Left ventricle myocardium inferior (tissue), 1 donor: ENCODE measurements around the gene TCEANC2. TPM values are rescaled to one million over a fixed set of nuclear protein-coding genes. Genes with fewer than 3 reads are reported as not detected.
"Not testable (repeated sequence)": the region's sequence is repeated elsewhere in the genome, so short reads cannot be mapped to it uniquely, and the experiment has no call there.

Experiments used
- DNase-seq: peaks from one replicate; pipeline ENCODE4 v3.0.0-alpha.2; 2020
- H3K27ac ChIP-seq: fragments of 200-600 bp; replicated peaks from 2 replicates; pipeline ENCODE4 v1.8.0; 2021
- H3K27me3 ChIP-seq: fragments of 200-600 bp; 2 replicates; pipeline ENCODE4 v1.8.0; 2021; ENCODE audit warnings: low read depth
- H3K36me3 ChIP-seq: fragments of 200-600 bp; 2 replicates; pipeline ENCODE4 v1.8.0; 2021
- H3K4me1 ChIP-seq: fragments of 200-600 bp; 2 replicates; pipeline ENCODE4 v1.8.0; 2021
- H3K4me3 ChIP-seq: fragments of 200-600 bp; 2 replicates; pipeline ENCODE4 v1.8.0; 2021; ENCODE audit warnings: mild to moderate bottlenecking, moderate library complexity
- H3K9me3 ChIP-seq: fragments of 200-600 bp; replicated peaks from 2 replicates; pipeline ENCODE4 v1.8.0; 2021
- intact Hi-C: fragments of 100-400 bp; cut with micrococcal nuclease; formaldehyde crosslinking; loops from one replicate; pipeline ENCODE4 v1.11.0; 2022
- total RNA-seq: library from RNA; stranded (reverse); fragmentation: NEBNext Ultra II Directional; extraction: Animal tissue kit (Norgen Biotek cat#: 25700); gene quantifications from one replicate; pipeline ENCODE4 v1.2.1, GENCODE V29; 2021
- TF ChIP-seq, protein P1 (sequence below): fragments of 200-600 bp; IDR thresholded peaks from 2 replicates; pipeline ENCODE4 v1.8.0; 2021; ENCODE audit warnings: antibody characterized with exemption, mild to moderate bottlenecking, borderline replicate concordance
- donor health status: DM: no; HTN: yes; CAD: no; lungs with severe emphysema.

TCEANC2 gene
- total RNA-seq, 1 donor from 2014 or later: 5.7 TPM

DNA sequence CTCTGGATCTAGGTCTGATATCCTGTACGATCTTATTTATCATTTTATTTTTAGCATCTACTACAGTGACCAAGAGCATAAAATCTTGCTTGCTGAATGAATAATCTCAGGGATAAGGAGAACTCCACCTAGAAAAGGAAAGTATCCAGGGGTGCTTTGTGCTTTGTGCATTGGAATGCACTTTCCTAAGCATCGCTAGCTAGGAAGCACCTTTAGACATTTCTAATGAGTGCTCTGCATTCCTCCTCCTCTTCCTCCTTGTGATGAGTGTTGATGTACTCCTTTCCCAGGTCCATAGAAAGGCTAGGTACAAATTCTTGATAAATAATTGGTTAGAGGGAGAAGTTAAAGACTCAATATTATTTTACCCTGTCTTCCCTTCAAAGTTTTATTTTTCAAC lies 31.4 kb downstream of the TCEANC2 start:
- H3K4me1 ChIP-seq: no peaks in the 10 kb centered on the region
- intact Hi-C loops: no loop called here
- TF ChIP-seq, protein P1, sequence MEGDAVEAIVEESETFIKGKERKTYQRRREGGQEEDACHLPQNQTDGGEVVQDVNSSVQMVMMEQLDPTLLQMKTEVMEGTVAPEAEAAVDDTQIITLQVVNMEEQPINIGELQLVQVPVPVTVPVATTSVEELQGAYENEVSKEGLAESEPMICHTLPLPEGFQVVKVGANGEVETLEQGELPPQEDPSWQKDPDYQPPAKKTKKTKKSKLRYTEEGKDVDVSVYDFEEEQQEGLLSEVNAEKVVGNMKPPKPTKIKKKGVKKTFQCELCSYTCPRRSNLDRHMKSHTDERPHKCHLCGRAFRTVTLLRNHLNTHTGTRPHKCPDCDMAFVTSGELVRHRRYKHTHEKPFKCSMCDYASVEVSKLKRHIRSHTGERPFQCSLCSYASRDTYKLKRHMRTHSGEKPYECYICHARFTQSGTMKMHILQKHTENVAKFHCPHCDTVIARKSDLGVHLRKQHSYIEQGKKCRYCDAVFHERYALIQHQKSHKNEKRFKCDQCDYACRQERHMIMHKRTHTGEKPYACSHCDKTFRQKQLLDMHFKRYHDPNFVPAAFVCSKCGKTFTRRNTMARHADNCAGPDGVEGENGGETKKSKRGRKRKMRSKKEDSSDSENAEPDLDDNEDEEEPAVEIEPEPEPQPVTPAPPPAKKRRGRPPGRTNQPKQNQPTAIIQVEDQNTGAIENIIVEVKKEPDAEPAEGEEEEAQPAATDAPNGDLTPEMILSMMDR: no peak
- H3K27ac ChIP-seq: no peak overlapping the region
- peaks cover 7% of the 10 kb centered on the region for H3K36me3 ChIP-seq
- H3K9me3 ChIP-seq: no peaks in the 10 kb centered on the region
- no peak overlapping the region for H3K4me3 ChIP-seq
- no peak for DNase-seq
- no peaks in the 10 kb centered on the region for H3K27me3 ChIP-seq

GRCh38 chr1:54086754-54087153 lies 33.3 kb downstream of the TCEANC2 start:
- H3K9me3 ChIP-seq: no peaks in the 10 kb centered on the region
- TF ChIP-seq, protein P1: no peak
- no peaks in the 10 kb centered on the region for H3K27me3 ChIP-seq
- no peak overlapping the region for H3K27ac ChIP-seq
- H3K4me3 ChIP-seq: no peak overlapping the region
- intact Hi-C loops: no loop called here
- DNase-seq: no peak
- H3K4me1 ChIP-seq: no peaks in the 10 kb centered on the region
- H3K36me3 ChIP-seq: peaks cover 10% of the 10 kb centered on the region

GRCh38 chr1:54088385-54088784 lies 35.0 kb downstream of the TCEANC2 start:
- H3K36me3 ChIP-seq: peaks cover 13% of the 10 kb centered on the region
- no peak overlapping the region for H3K27ac ChIP-seq
- no peaks in the 10 kb centered on the region for H3K4me1 ChIP-seq
- H3K4me3 ChIP-seq: no peak overlapping the region
- TF ChIP-seq, protein P1: no peak
- H3K9me3 ChIP-seq: no peaks in the 10 kb centered on the region
- H3K27me3 ChIP-seq: no peaks in the 10 kb centered on the region
- intact Hi-C loops: no loop called here
- no peak for DNase-seq

DNA sequence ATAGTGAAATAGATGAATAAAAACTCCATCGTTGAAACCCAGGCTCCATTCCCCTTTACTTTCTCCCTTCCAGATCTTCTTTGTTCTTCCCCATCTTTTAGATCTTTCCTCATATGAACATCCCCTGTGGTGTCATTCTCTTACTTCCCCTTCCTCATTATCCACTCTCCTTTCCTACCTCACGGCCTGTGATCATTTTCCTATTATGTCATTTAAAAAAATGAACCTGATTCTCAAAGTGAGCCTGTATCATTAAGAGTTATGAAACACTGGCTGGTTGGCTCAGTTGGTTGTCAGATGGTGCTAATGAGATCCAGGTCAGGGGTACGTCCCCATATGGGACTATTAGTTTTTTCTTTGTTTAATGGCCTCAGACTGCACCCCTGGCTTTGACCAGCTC lies 38.3 kb downstream of the TCEANC2 start:
- DNase-seq: no peak
- Histone ChIP-seq H3K36me3 (peaks cover 20% of the 10 kb centered on the region), H3K4me1 (peaks cover 9% of the 10 kb centered on the region), H3K9me3 (no peaks in the 10 kb centered on the region), H3K27ac (no peak overlapping the region), H3K4me3 (no peak overlapping the region), H3K27me3 (no peaks in the 10 kb centered on the region)
- intact Hi-C loops: no loop called here
- TF ChIP-seq, protein P1: no peak

GRCh38 chr1:54094001-54094729 lies 40.8 kb downstream of the TCEANC2 start:
- intact Hi-C loops: no loop called here
- TF ChIP-seq, protein P1: no peak
- Histone ChIP-seq H3K27ac (no peak overlapping the region), H3K36me3 (peaks cover 20% of the 10 kb centered on the region), H3K9me3 (no peaks in the 10 kb centered on the region), H3K27me3 (no peaks in the 10 kb centered on the region), H3K4me3 (no peak overlapping the region), H3K4me1 (peaks cover 9% of the 10 kb centered on the region)
- DNase-seq: no peak

- peaks cover 17% of the 10 kb centered on the region for H3K36me3 ChIP-seq
- H3K9me3 ChIP-seq, H3K27ac ChIP-seq, H3K4me1 ChIP-seq, DNase-seq, H3K4me3 ChIP-seq, intact Hi-C loops, H3K27me3 ChIP-seq: not testable (repeated sequence)
These were observed 41.3 kb downstream of the TCEANC2 start for GRCh38 chr1:54094730-54095105.
